HCT116 (cell line): ENCODE results near the gene SMIM24.

Source experiments
- ATF3 ChIP-seq: IDR thresholded peaks from 2 replicates; pipeline ENCODE4 v1.6.1; 2012
- CTCF ChIP-seq, 3 experiments: fragments of 200-600 bp in 1 of 3; sonication (generic) in 1 of 3; IDR thresholded peaks in 2 of 3; conservative IDR thresholded peaks in 1 of 3; 2 replicates each; pipeline ENCODE4 v1.5.1; 2012 to 2017; ENCODE audit warnings: low read depth in 2 of 3, low read length in 2 of 3, antibody characterized with exemption in 1 of 3, borderline replicate concordance in 1 of 3, control low read depth in 1 of 3, mild to moderate bottlenecking in 1 of 3, mixed read lengths in 1 of 3, mixed run types in 1 of 3, moderate library complexity in 1 of 3; ENCODE audit not compliant: insufficient read depth in 1 of 3
- EZH2 ChIP-seq: fragments of 200-600 bp; sonication (generic); IDR thresholded peaks from 2 replicates; pipeline ENCODE4 v1.6.1; 2017; ENCODE audit warnings: antibody characterized with exemption, mixed run types
- EZH2phosphoT487 ChIP-seq: fragments of 200-600 bp; IDR thresholded peaks from 2 replicates; pipeline ENCODE4 v1.6.1; 2018; ENCODE audit warnings: antibody characterized with exemption, borderline replicate concordance
- FOSL1 ChIP-seq: IDR thresholded peaks from 2 replicates; pipeline ENCODE4 v1.6.1; 2012; ENCODE audit warnings: low read depth
- MAX ChIP-seq: IDR thresholded peaks from 2 replicates; pipeline ENCODE4 v1.6.1; 2012
- POLR2A ChIP-seq: IDR thresholded peaks from 2 replicates; pipeline ENCODE4 v1.7.0; 2011; ENCODE audit warnings: borderline replicate concordance; ENCODE audit not compliant: insufficient read depth, insufficient read length; ENCODE audit errors: extremely low read depth
- POLR2AphosphoS5 ChIP-seq: IDR thresholded peaks from 2 replicates; pipeline ENCODE4 v1.6.1; 2011; ENCODE audit warnings: mild to moderate bottlenecking, low read depth, low read length, moderate library complexity
- REST ChIP-seq: IDR thresholded peaks from 2 replicates; pipeline ENCODE4 v1.6.1; 2012; ENCODE audit warnings: low read depth
- SIN3A ChIP-seq: IDR thresholded peaks from 2 replicates; pipeline ENCODE4 v1.6.1; 2012; ENCODE audit warnings: low read depth
- SP1 ChIP-seq: IDR thresholded peaks from 2 replicates; pipeline ENCODE4 v1.6.1; 2012; ENCODE audit warnings: low read depth
- TCF7L2 ChIP-seq: IDR thresholded peaks from 2 replicates; pipeline ENCODE4 v1.7.0; 2011; ENCODE audit warnings: borderline replicate concordance, inconsistent platforms; ENCODE audit not compliant: insufficient read depth, insufficient read length; ENCODE audit errors: extremely low read depth
- ZBTB33 ChIP-seq: IDR thresholded peaks from 2 replicates; pipeline ENCODE4 v1.6.1; 2011; ENCODE audit warnings: mild to moderate bottlenecking, low read length, moderate library complexity; ENCODE audit not compliant: insufficient replicate concordance; ENCODE audit errors: extremely low read depth
- ZNF274 ChIP-seq: fragments of 200-500 bp; sonication (Bioruptor generic); IDR thresholded peaks from 2 replicates; pipeline ENCODE4 v1.6.1; 2014; ENCODE audit warnings: mild to moderate bottlenecking, low read depth, low read length, inconsistent platforms

- TF ChIP-seq CTCF (IDR thresholded peaks at IDR 0.05 in 2 of 3, conservative IDR thresholded peaks at IDR 0.05 in 1 of 3; ENCODE audit: borderline replicate concordance in 1 of 3, insufficient read depth in 1 of 3, low read depth in 2 of 3, low read length in 2 of 3) (no peak), POLR2A (no peak), EZH2 (no peak), ZNF274 (no peak), POLR2AphosphoS5 (no peak), TCF7L2 (no peak), SP1 (no peak), EZH2phosphoT487 (no peak), FOSL1 (no peak), MAX (no peak), REST (no peak), ZBTB33 (no peak), SIN3A (no peak), ATF3 (no peak)
These were observed 48.4 kb upstream of the SMIM24 start for GRCh38 chr19:3528539-3529211.
